DMS 273 (cell line): ENCODE results near the gene CCDC82.
A peak's percentile ranks its signal among the peaks of the same experiment; 100 is the strongest.

Experiments
- DNase-seq: peaks from one replicate; lab custom pipeline; 2025; ENCODE audit not compliant: unreplicated experiment; lab: John Stamatoyannopoulos, UW

Gene CCDC82

DNA sequence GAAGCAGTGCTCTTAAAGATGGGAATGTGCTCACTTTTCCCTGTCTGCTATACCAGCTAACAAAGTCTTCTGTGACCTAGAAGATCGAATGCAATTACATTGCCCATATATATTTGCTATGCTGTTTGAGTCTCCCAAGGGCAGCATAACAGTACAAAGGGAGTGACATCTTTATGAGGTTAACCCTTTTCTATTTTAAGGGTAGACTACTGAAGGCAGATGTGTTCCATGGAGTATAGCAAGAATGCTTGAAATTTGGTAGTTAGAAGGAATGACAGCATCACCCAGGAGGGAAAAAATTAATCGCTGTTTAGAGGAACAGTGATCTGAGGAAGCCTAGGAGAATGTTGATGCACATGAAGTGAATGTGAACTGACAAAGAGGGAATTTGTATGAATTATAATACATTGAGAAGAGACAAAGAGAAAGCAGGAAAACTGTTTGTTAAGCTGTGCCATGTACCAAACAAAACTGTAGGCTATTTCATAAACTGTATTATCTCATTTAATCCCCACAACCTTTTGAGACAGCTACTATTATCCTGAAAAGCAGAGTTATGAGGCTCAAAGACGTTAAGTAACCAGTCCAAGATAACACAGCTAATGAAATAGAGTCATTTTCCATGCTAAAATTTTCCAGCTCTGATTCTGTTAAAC is 59.7 kb downstream of the CCDC82 start:
- no peak for DNase-seq

DNA sequence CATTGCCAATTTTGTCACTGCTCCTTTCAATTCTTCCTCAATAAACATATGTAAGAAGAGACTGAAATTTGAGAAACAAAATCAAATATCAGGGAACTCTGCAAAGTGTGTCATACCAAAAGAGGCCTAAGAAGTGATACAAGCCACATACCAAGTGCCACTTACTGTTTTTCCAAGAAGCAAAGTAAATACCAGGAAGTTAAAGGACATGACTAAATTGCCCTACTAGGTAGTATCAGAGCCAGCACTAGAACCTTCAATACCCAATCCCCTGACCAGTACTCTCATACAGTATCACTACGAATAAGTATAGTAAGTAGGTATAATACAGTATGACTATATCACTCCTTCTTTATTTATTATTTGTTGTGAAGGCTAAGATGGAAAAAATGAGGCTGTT is 60.3 kb downstream of the CCDC82 start:
- no peak for DNase-seq

DNA sequence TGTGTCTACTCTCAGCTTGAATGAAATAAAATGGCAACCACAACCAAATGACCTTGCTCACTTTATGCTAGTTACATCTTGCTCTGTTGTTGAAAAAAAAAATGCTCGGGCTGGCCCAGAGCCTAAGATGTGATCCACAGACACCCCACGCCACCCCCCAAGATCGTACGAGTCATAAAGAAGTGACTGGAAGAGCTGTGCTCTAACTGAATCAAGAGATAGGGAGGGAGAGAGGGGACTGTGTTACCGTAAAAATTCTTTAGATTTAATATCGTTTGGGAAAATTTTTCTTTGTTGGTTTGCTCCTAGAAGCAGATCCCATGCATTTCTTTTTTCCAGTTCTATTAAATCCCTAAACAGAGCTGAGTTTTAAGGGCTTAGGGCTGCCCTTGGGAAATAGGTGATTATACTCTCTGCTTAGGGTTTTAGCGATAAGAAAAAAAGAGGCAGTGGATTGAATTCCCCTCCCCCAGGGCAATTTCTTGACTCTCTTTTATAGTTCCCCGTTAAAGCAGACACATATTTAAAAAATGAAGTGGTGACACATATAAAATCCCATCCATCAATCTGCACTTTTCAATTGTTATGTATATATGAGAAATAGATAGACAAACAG is 61.2 kb downstream of the CCDC82 start:
- DNase-seq = no peak

DNA sequence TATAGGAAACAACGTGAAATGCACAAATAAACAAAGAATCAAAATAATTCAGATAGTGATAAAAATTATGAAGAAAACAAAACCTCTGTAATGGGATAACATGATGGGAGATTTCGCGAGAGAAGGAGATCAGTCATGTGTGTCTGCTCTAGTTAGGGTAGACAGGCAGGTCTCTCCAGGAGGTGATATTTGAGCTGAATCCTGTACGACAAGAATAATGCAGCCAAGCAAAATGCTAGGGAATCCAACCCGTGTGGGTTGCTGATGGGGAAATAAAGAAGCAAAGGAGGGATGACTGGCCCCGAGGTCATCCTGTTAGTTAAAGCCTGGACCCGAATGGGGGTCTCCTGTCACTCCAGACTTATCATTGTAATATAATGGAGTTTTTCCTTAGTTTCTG is 62.8 kb downstream of the CCDC82 start:
- DNase-seq = no peak

DNA sequence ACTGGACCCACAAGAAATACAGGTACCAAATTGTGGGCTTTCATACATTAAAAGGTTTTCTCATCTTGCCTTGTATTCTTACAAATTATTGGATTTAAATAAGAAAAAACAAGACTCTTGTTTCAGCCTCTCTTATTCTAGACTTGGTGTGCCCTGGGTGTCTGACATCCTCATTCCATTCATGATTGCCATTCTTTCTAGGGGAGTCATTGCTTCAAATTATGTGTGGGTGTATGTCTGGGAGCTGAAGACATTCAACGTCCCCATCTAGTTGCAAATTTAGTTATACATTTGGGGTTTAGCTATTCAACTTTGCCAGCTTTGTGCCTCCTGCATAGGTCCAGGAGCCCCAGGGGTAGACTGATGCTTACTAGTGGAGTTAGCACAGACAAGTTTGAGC is 64.8 kb downstream of the CCDC82 start:
- no peak for DNase-seq

DNA sequence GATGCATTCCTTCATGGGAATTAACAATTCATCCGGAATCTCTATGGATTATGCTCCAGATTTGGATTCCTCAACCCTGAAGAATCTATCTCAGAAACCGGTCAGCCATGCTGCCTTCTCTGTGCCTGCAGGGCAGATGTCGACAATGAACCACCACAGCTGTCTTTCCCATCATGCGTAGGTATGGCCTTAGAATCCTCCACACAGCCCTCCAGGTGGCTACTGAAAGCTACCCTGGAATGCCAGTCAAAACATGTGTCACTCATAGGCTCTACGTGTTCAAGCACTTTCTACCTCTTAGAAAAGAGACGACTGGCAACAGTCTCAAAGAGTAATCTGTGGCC is 66.1 kb downstream of the CCDC82 start:
- DNase-seq = no peak

DNA sequence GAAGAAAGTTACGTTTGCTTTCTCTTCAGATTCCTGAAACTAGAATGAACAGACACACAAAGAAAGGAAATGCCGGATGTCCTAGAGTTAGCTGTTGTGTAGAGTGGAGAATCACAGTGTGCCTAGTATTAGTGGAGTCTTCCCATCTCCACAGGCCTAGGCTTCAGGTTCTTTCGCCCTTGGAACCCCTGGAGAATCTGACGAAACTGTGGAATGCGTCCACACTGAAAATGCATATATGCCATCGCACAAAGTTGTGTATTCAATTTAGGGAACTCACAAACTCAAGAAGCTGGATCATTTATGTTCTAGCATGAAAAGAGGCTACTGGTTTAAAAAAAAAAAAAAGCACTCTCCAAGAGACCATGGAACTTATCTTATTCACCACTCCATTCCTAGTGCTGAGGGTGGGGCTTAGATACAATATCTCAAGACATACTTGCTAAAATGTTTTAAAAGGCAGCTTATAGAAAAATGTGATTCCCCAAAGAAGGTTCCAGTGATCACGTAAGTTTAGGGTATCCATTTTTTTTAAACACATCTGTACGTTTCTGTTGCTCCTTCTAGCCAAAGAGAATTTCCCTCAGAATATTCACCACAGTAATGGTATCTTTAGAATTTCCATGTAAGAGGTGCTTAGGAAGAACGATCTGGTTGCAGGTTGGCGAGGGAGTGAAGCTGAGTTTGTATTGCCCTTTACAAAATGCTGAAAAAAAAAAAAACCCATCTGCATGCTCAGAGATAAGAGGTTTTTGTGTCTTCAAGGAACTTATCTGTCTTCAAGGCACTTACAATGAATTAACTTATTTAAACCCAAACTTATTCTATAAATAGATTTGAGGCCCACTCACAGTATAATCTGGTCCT is 66.7 kb downstream of the CCDC82 start:
- no peak for DNase-seq

DNA sequence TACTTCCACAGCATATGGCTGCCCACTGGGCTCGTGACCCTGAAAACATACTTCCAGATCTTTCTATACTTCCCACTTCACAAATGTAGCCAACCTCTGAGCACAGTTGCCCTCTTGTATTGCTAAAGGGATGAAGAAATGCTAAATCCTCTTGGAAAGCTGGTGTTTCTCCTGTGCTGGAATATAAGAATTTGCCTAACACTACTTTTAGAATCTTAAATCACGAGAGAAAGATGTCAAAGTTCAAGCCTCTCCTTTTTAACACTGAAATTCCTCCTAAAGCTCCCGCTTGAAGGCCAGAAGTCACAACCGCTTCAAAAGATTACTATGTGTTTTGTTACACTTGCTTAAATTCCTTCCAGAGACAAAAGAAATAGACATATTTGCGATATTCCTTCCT is 68.6 kb downstream of the CCDC82 start:
- no peak for DNase-seq

DNA sequence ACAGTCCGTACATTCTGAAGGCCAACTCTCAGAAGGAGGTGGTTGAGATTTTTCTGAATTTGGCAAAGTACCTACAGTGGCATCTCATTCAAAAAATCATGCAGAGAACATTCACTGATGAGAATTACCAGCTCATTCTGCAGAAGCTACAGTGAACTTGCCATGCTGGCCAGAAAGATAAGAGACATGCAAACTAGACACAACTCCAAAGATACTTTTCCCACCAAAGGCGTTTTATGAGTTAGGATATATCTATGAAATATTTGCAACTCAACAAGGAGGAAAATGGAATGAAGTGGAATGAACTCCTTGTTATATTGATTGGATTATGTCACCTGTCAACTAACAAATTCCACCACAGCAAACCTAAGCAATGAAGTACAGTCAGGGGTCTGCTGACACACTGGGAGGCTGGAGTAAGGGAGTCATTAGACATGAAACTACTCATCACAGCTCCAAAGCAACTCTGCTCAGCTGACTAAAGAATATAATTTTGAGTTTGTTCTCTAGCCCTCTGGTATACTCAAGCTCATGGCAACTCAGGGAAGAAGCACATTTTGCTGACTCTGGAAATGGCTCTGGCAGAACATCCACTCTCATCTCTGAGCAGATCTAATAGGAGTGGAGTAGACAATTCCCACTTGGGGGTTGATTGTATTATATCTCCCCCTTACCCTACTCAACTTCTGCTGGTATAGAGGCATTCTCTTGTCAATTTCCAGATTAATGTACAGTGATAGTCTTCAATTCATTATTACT is 69.6 kb downstream of the CCDC82 start:
- DNase-seq = no peak

DNA sequence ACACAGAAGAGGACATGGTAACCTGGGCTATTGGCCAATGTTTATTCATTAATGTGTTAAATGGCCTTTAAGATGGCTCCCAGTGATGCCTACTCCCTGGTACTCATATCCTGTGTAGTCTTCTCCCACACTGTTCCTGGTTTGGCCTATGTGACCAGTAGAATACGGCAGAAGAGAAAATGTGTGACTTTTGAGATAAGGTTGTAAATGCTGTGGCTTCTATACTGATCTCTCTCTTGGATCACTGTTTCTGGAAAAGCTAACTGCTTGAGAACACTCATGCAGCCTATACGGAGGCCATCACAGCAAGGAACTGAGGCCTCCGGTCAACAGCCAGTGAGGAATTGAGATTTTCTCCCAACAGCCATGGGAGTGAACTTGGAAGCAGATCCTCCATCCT is 70.9 kb downstream of the CCDC82 start:
- no peak for DNase-seq

DNA sequence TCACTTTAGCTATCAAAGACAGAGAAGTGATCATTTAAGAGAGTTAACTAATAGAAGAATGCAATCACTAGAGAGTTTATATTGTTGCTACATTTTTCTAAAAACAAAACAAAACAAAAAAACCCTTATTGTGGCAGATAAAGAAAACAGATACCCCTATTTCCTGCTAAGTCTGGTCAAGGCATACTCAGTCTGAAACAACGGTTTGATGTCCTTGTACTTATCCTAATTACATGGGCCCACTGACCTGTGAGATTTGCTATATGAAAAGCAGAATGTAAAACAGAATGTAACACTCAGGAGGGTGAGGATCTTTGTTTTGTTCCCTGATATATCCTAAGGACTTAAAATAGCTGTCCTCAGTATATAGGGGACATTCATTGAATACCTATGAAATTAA is 71.3 kb downstream of the CCDC82 start:
- DNase-seq = no peak

DNA sequence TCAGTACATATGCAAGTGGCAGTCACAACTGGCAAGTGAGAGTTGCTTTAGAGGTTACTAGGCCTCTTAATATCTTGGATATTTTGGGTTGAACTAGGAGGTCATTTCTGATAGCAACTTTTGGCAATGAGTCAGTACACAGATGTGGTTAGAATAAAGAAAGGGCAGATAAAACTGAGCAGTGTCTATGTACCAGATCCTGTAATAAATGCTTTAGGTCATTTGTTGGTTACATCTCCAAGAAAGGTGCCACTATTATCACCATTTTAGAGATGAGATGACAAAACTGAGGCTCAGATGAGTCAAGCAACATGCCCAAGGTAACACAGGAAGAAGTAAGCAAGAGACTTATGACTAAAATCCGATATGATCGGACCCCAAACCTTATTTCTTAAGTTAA is 71.7 kb downstream of the CCDC82 start:
- no peak for DNase-seq

DNA sequence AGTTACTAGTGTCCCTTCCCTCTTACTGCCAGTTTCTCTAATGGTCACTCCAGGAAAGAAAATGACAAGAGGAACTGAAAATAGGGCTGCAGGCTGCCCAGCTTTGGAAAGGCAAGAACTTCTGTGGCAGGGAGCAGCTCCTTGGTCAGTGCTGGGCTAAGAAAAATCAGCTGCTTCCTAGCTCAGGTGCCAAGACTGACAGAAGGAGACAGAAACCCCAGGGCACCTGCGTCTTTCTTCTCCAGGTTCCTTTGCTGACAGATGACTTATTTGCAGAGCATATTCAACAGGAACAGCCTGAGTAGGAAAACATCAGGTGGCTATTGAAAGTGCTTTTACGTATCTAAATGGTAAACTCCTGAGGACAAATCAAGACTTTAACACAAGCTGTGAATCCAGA is 72.1 kb downstream of the CCDC82 start:
- peak; percentile 18 for DNase-seq

DNA sequence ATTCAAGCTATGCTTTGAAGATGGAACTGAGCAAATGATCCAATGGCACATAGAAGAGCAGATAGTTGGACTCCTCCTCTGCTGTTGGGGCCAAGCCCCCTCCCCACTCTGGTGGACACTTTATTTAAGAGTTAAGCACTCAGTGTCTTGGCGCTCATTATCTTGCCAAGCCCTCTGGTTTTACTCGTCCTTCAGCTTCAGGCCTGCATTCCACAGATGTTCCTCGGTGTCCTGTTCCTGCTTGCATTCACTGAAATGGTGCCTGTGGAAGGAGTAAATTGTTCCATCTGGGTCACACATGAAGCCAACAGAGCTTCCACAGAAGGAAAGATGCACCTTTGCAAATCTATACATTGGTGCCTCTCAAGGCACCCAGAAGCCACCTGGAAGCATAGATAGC is 72.8 kb downstream of the CCDC82 start:
- no peak for DNase-seq

DNA sequence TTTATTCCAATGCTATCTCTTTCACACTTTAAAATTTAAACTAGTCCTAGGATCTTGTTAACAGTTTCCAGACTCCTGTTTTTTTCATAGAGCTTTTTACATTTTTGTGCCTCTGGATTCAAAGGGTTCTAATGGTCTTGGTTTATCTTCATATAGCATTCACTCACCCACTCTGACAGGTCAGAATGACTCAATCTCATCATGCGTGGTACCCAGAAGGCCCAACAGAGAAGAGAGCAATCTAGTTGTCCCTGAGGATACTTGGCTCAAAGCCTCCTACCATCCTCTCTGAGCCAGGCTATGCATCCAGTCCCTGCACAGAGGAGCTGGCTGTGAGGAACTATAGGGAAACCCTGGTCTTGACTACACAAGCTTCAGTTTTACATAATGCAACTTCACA is 74.2 kb downstream of the CCDC82 start:
- DNase-seq = no peak

DNA sequence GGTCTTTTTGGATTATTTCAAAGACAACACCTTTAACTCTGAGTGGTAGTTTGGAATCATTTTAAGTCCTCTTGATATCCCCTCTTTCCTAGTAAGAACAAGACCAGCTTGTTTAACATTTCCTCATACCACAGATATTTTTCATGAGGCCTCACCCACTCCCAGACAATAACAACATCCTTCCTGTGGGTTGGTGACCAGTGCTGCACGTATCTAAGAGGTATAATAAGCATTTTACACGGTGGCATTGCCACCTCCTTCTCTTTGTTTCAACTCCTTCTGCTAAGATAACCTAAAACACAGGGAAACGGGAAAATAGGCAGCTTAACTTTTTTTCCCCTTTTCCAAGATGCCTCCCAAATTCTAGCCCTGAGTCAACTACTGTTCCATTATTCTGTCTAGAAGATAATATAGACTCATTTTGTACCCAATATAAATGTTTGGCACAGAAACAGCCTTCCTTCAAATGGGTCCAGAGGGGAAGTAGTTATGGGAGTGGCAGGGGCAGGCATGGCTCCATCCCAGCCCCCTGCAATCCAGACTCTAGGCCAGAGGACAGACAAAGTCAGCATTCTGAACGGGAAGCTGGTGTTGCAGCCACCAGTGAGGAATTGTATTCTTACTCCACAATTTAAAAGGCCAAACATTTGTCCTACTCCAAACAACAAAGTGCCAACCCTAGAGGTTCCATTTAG is 75.2 kb downstream of the CCDC82 start:
- no peak for DNase-seq

DNA sequence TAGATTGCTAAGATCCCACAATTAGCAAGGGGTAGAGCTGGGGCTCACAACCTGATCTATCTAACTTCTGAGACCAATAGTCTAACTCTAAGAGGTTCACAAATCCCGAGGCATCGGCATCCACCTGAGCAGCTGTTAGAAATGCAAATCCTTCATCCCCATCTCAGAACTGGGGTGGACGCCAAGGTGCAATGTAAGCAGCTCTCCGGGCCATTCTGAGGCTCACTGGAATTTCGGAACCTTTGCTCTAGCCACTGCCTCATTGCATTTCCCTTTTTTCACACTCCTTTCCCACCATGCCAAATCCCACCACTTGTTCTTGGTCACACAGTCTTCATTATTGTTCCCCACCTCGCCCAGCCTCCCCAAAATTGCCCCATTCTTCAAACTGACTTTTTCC is 76.5 kb downstream of the CCDC82 start:
- DNase-seq = peak; percentile 22

DNA sequence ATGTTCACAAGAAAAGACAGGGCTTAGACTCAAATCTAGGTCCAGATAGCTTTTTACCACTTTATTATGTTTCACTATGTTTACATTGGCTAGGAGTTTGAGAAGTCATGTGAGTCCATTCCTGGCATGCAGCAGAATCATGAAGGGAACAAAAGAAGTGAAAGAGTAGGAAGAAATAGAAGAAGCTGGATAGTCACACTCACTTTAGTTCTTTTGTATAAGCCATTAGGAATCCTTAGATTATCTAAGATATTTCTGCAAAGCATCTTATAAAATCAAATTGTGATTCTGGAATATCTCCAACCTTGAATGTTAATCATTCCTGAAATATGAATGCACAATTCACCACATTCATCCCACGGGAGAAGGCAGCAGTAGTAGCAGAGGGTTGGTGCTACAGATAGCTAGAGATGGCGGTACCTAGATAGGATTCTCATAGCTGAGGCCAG is 78.6 kb downstream of the CCDC82 start:
- DNase-seq = peak; percentile 16

DNA sequence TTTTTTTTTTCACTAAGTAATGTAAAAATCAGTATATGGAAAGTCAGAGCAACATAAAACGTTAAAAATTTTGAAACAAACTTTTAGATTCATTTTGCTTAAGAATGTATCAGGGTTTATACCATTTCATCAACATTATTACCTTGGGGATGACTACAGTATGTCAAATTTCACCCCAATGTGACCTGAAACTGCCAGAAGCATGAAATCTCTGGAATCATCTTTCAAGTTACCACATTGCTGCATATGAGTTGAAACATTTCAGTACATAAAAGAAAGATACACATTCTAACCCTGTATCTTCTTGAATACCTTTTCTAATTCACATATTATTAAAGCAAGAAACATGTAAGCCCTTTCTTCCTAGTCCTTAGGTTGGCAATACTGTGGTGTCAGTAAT is 79.5 kb downstream of the CCDC82 start:
- DNase-seq = no peak

DNA sequence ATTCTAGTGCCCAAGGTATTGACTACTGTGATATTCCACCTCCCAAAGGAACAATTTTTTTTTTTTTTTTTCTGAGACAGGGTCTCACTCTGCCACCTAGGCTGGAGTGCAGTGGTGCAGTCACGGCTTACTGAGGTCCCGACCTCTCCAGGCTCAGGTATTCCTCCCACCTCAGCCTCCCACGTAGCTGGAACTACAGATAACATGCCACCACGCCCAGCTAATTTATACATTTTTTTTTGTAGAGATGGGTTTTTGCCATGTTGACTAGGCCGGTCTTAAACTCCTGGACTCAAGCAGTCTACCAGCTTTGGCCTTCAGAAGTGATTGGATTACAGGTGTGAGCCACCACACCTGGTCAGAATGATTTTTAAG is 80.1 kb downstream of the CCDC82 start:
- DNase-seq = no peak

DNA sequence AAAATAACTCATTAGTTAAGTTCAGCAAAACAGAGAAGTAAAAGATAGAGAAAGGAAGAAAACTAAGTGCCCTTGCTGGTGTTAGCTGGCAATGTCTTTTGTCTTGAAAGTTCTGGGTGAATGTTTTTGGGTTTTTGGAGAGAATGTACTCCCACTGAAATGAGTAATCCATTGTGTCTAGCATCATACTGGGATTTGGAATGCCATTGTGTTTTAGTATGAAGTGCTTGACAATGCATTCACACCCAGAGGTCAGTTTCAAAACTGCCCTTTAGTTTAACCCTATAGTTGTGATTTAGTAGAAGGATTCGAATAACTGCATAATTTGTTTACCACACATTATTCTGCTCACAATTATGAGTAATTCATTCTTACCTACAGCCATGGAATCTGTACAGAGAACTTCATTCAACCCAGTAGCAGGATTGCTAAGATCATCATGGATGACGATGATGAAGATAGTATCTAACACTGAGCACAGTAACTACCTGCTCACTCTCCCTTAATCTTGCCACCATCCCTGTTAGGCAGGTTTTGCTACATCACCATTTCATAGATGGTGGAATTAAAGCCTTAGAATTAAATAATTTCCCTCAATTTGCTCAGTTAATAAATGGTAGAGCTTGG is 80.6 kb downstream of the CCDC82 start:
- no peak for DNase-seq
